RWPE1 (cell line): ENCODE data around the gene DENND6A.

Source experiments
- CTCF ChIA-PET: fragments of 350-600 bp; sonication (Branson Sonifier 250); formaldehyde crosslinking; extraction: SDS; loops from one replicate; lab custom pipeline; 2021; lab: Yijun Ruan, JAX
- POLR2A ChIA-PET: fragments of 400-600 bp; formaldehyde crosslinking; extraction: SDS; loops from one replicate; lab custom pipeline; 2020; ENCODE audit warnings: antibody characterized with exemption; ENCODE audit not compliant: low non-redundant PET; lab: Yijun Ruan, JAX
- DNase-seq: peaks from one replicate; pipeline ENCODE4 v3.0.0; 2012; ENCODE audit warnings: low spot score
- H3K27ac ChIP-seq: fragments of 450-650 bp; 2 replicates; pipeline ENCODE4 v1.5.1; 2017
- CTCF ChIP-seq: fragments of 450-650 bp; conservative IDR thresholded peaks from 2 replicates; pipeline ENCODE4 v1.5.1; 2017; ENCODE audit warnings: low read depth, mild to moderate bottlenecking

Gene DENND6A

GRCh38 chr3:57604971-57605370, 87.9 kb downstream of the DENND6A start:
- POLR2A ChIA-PET = no interaction called here
- H3K27ac ChIP-seq = no peak overlapping the region
- TF ChIP-seq CTCF = no peak

DNA sequence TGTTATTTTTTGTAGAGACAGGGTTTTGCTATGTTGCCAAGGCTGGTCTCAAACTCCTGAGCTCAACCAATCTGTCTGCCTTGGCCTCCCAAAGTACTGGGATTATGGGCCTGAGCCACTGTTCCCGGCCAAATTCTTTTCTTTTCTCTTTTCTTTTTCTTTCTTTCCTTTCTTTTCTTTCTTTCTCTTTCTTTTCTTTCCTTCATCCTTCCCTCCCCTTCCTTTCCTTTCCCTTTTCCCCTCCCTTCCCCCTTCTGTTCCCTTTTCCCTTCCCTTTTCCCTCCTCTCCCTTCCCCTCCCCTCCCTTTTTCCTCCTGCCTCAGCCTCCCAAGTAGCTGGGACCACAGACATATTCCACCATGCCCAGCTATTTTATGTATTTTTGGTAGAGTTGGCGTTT, 92.7 kb downstream of the DENND6A start:
- ChIA-PET POLR2A (no interaction called here), CTCF (no interaction called here)
- no peak overlapping the region for H3K27ac ChIP-seq
- TF ChIP-seq CTCF = no peak
- no peak for DNase-seq

More at GRCh38 chr3:57604971-57605370, 87.9 kb downstream of the DENND6A start:
- no peak for DNase-seq
- CTCF ChIA-PET = no interaction called here

GRCh38 chr3:57598765-57599360, 94.0 kb downstream of the DENND6A start:
- ChIA-PET CTCF (interaction anchor here (0.7 kb wide), 1 partner anchor 707 kb away, joined by 3 read pairs; the partner anchor contains the start of genes HTD2 and RPP14), POLR2A (no interaction called here)
- DNase-seq = no peak
- H3K27ac ChIP-seq = peak overlapping the region; percentile 98
- TF ChIP-seq CTCF = no peak

DNA sequence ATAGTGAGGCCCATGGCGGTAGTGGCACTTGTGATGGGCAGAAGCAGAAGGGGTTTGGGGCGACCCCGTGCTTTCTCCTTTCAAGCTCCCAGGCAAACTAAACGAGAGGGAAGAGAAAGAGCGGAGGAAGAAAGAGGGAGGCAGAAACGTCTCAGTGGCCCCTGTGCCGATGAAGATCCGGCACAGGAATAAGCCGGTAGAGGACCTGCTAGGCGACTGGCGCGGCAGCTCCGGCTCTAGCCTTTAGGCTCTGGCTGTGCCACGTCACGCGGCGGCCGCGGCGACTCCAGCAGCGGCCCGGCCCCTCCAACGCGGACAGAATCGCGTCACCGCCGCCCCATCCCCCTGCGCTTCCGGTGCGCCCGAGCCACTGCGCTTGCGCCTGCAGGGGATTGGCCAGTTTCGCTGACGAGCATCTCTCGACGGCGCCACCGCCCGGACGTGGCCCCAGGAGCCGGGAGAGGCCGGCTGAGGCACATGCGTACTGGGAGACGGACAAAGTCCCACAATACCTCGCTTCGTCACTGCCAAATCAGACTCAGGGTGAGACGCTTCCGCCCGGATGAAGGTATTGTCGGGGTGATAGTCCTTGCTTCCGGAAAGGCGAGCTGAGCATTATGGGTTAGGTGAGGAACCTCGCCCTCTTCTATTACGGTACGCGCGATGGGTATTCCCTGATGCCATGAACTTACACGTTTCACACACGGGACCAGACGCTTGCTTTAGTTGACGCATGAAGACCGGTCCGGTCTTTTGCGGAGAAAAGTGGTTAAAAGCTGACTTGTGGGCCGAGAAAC, 95.6 kb downstream of the DENND6A start, which contains the start of gene ARF4:
TSS of gene ARF4 (minus strand) at position 218 of the 797 bp plus-strand sequence. CDS start at position 14, 204 bp downstream.
- CTCF ChIA-PET = interaction anchor here (0.7 kb wide), 1 partner anchor 146 kb away, joined by 3 read pairs; no protein-coding TSS in a partner anchor

GRCh38 chr3:57596495-57597126, 96.3 kb downstream of the DENND6A start:
- CTCF ChIA-PET = interaction anchor here (0.7 kb wide), 1 partner anchor 147 kb away, joined by 3 read pairs; no protein-coding TSS in a partner anchor
- H3K27ac ChIP-seq = peak overlapping the region; percentile 98
- DNase-seq = peak; percentile 63
- no peak for TF ChIP-seq CTCF
- POLR2A ChIA-PET = no interaction called here

More for the DNA sequence above, 95.6 kb downstream of the DENND6A start, which contains the start of gene ARF4:
- peak; percentile 99 for DNase-seq
- POLR2A ChIA-PET = no interaction called here
- TF ChIP-seq CTCF = 0 out of 2 replicates have a peak, but pooled peaks have one; percentile 17
- peak within 1 kb of the TSS; percentile 98 for H3K27ac ChIP-seq

DNA sequence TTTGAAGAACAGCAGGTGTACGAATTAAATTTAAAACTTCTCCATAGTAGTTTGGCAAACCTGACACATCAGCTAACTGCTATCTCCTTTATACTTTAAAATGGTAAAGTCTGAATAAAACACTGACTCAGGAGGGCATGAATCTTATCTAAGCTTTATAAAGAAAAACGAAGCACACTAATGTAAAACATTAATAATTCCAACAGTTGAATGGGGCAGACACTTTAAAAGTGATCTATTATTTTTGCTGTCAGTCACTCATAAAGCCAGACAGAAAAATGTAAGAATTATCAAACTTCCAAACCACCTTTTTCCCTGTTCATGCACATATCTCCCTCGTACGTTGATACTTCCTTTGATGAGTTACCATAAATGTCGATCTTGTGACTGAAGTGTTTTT, 98.3 kb downstream of the DENND6A start:
- TF ChIP-seq CTCF = no peak
- H3K27ac ChIP-seq = no peak overlapping the region
- ChIA-PET POLR2A (no interaction called here), CTCF (no interaction called here)
- no peak for DNase-seq
